Measurements from ENCODE around the gene ADAM29.
"Not testable (repeated sequence)": the region's sequence is repeated elsewhere in the genome, so short reads cannot be mapped to it uniquely, and the experiment has no call there.

The ADAM29 gene

DNA sequence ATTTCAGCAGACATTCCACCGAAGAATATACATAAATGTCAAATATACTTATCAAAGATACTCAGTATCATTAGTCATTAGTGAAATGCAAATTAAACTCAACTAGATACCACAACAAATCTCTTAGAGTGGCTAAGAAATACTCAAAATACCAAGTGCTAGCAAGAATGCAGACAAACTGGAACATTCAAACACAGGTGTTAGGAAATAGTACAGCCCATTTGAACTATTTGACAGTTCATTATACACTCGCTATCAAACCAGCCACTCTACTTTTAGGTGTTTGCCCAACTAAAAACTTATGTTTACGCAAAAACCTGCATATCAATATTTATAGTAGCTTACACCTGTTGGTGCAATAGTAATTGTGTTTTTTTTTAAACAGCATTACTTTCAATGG, 8.8 kb downstream of the ADAM29 start:
- peak in 1 of 2 experiments; percentile 6 for DNase-seq (ENCODE audit: low read depth in 1 of 2, low spot score in 1 of 2)
- no peak for TF ChIP-seq JUND (IDR thresholded peaks at IDR 0.05; ENCODE audit: low read depth)
- in situ Hi-C loops (cut with HindIII; ENCODE audit: low pct_unique_long_range_greater_than_20kb, low sequenced_read_pairs) = no loop called here

- peak in 1 of 2 experiments; percentile 41 for DNase-seq (ENCODE audit: low read depth in 1 of 2, low spot score in 1 of 2)
- no peak for TF ChIP-seq JUND (IDR thresholded peaks at IDR 0.05; ENCODE audit: low read depth)
- in situ Hi-C loops (cut with HindIII; ENCODE audit: low pct_unique_long_range_greater_than_20kb, low sequenced_read_pairs) = no loop called here
Observed at GRCh38 chr4:174928174-174928573, 10.0 kb downstream of the ADAM29 start.

DNA sequence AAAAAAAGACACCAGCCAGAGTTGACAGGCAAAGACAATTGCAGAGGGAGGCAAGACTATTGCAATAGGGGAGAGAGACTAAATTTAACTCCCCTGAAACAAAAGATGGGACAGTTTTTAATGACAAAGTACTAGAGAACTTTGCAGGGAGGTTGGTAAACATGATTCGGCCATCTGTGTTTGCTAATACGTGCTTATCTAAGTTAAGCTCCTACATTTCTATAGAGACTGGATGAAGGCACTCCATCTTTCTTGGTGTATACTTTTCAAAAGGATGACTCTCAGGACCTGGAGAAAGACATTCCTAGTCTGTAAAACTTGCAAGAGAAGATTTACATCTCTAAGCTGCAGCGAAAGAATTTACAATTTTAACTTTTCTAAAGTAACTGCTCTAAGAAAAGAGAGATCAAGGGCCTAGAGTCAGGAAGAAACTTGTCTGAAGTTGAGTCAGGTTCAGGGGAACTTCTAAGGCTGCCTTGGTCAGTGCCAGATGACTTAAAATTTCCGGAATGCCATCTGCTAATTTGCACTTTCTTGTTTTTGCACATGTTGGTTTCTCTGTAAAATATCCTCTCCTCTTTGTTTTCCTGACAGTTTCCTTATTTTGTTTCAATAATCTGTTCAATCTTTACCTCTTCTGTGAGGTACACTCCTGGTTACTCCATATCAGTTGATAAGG, 10.6 kb downstream of the ADAM29 start:
- TF ChIP-seq JUND (IDR thresholded peaks at IDR 0.05; ENCODE audit: low read depth) = no peak
- in situ Hi-C loops (cut with HindIII; ENCODE audit: low pct_unique_long_range_greater_than_20kb, low sequenced_read_pairs) = no loop called here
- no peak for DNase-seq (ENCODE audit: low read depth in 1 of 2, low spot score in 1 of 2)

GRCh38 chr4:174929346-174929745, 11.2 kb downstream of the ADAM29 start:
- in situ Hi-C loops (cut with HindIII; ENCODE audit: low pct_unique_long_range_greater_than_20kb, low sequenced_read_pairs) = no loop called here
- TF ChIP-seq JUND (IDR thresholded peaks at IDR 0.05; ENCODE audit: low read depth) = no peak
- DNase-seq (ENCODE audit: low read depth in 1 of 2, low spot score in 1 of 2) = no peak

DNA sequence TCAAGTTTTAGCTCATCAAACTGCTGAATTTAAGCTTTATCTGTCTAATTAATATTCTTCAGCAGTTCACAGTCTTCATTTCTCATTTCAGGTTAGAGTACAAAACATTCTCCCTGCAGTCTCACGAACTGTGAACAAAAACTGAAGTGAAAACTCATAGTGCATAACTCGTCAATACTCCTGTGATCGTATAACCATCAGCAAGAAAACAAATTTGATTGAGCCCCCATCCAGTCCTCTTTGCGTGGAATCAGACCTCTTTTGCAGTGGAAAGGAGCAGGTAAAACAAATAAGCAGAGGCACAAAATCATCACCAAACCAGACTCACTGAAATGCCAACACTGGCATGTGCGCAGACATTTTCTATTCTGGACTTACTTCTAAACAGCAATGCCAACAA, 12.7 kb downstream of the ADAM29 start:
- no peak for TF ChIP-seq JUND (IDR thresholded peaks at IDR 0.05; ENCODE audit: low read depth)
- in situ Hi-C loops (cut with HindIII; ENCODE audit: low pct_unique_long_range_greater_than_20kb, low sequenced_read_pairs) = no loop called here
- no peak for DNase-seq (ENCODE audit: low read depth in 1 of 2, low spot score in 1 of 2)

GRCh38 chr4:174933083-174933482, 14.9 kb downstream of the ADAM29 start:
- TF ChIP-seq JUND (IDR thresholded peaks at IDR 0.05; ENCODE audit: low read depth) = no peak
- in situ Hi-C loops (cut with HindIII; ENCODE audit: low pct_unique_long_range_greater_than_20kb, low sequenced_read_pairs) = no loop called here
- no peak for DNase-seq (ENCODE audit: low read depth in 1 of 2, low spot score in 1 of 2)

DNA sequence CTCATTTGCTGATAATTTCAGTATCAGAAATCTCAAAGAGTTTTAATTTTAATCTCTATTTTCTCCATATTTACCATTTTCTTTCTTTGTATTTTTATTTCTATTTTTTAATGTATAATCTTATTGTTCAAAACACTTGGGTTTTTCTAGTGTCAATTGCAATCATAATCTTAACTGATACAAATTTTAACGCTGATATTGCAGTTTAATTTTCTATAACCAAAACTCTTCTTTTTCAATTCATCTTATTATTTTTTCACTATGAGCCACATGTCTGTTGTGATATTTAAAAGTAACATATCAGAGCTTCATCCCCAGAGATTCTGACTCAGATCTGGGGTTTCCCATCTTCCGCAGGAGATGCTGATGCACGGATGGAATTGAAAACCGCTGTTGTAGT, 16.2 kb downstream of the ADAM29 start:
- DNase-seq (ENCODE audit: low read depth in 1 of 2, low spot score in 1 of 2) = no peak
- in situ Hi-C loops (cut with HindIII; ENCODE audit: low pct_unique_long_range_greater_than_20kb, low sequenced_read_pairs) = no loop called here
- no peak for TF ChIP-seq JUND (IDR thresholded peaks at IDR 0.05; ENCODE audit: low read depth)

GRCh38 chr4:174935607-174936006, 17.4 kb downstream of the ADAM29 start:
- in situ Hi-C loops (cut with HindIII; ENCODE audit: low pct_unique_long_range_greater_than_20kb, low sequenced_read_pairs) = no loop called here
- no peak for DNase-seq (ENCODE audit: low read depth in 1 of 2, low spot score in 1 of 2)
- no peak for TF ChIP-seq JUND (IDR thresholded peaks at IDR 0.05; ENCODE audit: low read depth)

DNA sequence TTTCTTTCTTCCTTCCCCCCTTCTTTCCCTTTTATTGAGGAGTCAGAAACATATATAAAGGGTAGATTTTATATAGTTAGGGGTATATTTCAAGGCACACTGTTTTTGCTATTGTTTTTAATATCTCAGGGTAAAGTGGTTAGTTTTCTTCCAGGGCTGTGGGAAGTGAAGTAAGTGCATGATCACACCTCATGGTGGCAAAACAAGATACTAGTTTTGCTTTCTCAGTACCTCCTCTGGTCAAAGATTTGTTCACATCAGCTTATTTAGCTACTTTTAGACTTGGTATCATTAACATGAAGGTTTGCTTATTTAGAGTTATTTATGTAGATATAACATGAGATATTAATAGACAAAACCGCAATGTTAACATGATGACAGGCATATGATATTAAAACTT, 21.8 kb downstream of the ADAM29 start:
- DNase-seq (ENCODE audit: low read depth in 1 of 2, low spot score in 1 of 2) = no peak
- TF ChIP-seq JUND (IDR thresholded peaks at IDR 0.05; ENCODE audit: low read depth) = no peak
- in situ Hi-C loops (cut with HindIII; ENCODE audit: low pct_unique_long_range_greater_than_20kb, low sequenced_read_pairs) = no loop called here

DNA sequence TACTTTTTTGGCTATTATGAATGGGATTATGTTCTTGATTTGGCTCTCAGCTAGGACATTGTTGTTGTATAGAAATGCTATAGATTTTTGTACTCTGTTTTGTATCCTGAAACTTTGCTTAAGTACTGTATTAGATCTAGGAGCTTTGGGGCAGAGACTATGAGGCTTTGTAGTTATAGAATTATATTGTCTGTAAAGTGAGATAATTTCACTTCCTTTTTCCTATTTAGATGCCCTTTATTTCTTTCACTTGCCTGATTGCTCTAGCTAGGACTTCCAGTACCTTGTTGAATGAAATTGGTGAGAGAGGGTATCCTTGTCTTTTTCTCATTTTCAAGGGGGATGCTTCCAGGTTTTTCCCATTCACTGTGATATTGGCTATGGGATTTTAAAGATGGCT, 28.1 kb downstream of the ADAM29 start:
- TF ChIP-seq JUND (IDR thresholded peaks at IDR 0.05; ENCODE audit: low read depth) = no peak
- in situ Hi-C loops (cut with HindIII; ENCODE audit: low pct_unique_long_range_greater_than_20kb, low sequenced_read_pairs) = no loop called here
- DNase-seq (ENCODE audit: low read depth in 1 of 2, low spot score in 1 of 2) = no peak

- no peak for DNase-seq (ENCODE audit: low read depth in 1 of 2, low spot score in 1 of 2)
- in situ Hi-C loops (cut with HindIII; ENCODE audit: low pct_unique_long_range_greater_than_20kb, low sequenced_read_pairs) = no loop called here
- TF ChIP-seq JUND (IDR thresholded peaks at IDR 0.05; ENCODE audit: low read depth) = no peak
Observed at GRCh38 chr4:174948826-174949225, 30.7 kb downstream of the ADAM29 start.

- DNase-seq (ENCODE audit: low read depth in 1 of 2, low spot score in 1 of 2) = no peak
- no peak for TF ChIP-seq JUND (IDR thresholded peaks at IDR 0.05; ENCODE audit: low read depth)
- in situ Hi-C loops (cut with HindIII; ENCODE audit: low pct_unique_long_range_greater_than_20kb, low sequenced_read_pairs) = no loop called here
Observed at GRCh38 chr4:174972911-174973310, 54.8 kb downstream of the ADAM29 start.

DNA sequence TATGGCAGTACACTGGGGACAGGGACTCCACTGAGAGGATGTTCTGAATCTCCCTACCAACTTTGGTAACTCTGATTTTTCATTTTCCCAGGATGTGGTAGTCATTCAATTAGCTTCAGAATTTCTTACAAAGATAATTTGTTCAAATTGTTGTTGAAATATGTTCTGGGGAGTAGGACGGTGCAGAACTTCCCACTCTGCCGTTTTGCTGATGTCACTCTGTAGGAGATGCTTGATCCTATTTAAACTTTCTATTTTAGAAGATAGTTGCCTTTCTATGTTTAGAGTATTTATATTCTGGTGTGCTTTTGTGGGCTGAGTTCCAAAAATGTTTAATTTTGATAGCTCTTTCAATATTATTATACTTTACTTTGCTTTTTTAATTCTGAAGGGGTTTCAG, 55.2 kb downstream of the ADAM29 start:
- TF ChIP-seq JUND (IDR thresholded peaks at IDR 0.05; ENCODE audit: low read depth) = no peak
- in situ Hi-C loops (cut with HindIII; ENCODE audit: low pct_unique_long_range_greater_than_20kb, low sequenced_read_pairs) = no loop called here
- DNase-seq (ENCODE audit: low read depth in 1 of 2, low spot score in 1 of 2) = no peak

DNA sequence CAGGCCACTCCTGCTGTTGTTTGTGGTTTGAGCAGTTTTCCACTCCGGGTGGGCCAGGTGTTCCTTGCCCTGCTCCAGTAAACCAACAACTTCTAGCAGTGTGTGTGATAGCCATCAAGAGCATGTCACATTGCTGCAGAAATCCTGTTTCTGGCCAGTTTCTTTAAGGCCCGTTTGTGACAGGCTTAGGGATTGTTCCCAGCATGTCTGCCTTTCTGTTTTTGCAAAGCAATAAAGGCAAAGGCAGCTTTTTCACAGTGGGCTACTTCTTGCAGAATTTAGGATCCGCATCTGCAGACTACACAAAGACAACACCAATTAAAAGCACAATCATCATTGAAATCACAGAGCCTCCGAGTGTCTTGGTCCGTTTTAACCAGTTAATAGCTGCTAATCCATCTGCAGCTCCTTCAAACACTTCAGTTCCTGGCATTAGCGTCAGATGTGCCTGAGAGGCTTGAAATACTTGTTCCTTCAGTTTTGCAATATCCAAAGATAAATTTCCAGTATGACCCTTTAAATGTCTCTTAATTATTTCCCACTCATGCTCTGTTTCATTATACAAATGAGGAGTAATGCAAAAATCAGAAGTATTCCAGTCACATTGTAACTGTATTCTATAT, 65.1 kb downstream of the ADAM29 start:
- in situ Hi-C loops (cut with HindIII; ENCODE audit: low pct_unique_long_range_greater_than_20kb, low sequenced_read_pairs) = no loop called here
- TF ChIP-seq JUND (IDR thresholded peaks at IDR 0.05; ENCODE audit: low read depth) = no peak
- no peak for DNase-seq (ENCODE audit: low read depth in 1 of 2, low spot score in 1 of 2)

GRCh38 chr4:174983870-174984269, 65.7 kb downstream of the ADAM29 start:
- in situ Hi-C loops (cut with HindIII; ENCODE audit: low pct_unique_long_range_greater_than_20kb, low sequenced_read_pairs); DNase-seq (ENCODE audit: low read depth in 1 of 2, low spot score in 1 of 2): not testable (repeated sequence)

All from T47D (cell line).